K562 (cell line): ENCODE data around the gene SERTAD3. TPM values are rescaled to one million over a fixed set of nuclear protein-coding genes. Genes with fewer than 3 reads are reported as not detected.

Experiments used
- ATAC-seq: fragments of 200-7000 bp; cut with Tn5 transposase; 3 replicates; pipeline ENCODE4 v1.9.1; 2020; ENCODE audit warnings: moderate library complexity
- BruUV-seq: library from RNA; stranded (reverse); fragments of 400-500 nt; replicated peaks from 2 replicates; lab custom pipeline; 2021; lab: Mats Ljungman, UMichigan
- CTCF ChIA-PET: fragments of 300-600 bp; formaldehyde crosslinking; extraction: SDS; loops from one replicate; lab custom pipeline; 2021; ENCODE audit warnings: low intra/inter-chr PET ratio; lab: Yijun Ruan, JAX
- POLR2A ChIA-PET: fragments of 300-600, 350-650 bp; sonication (Branson Sonifier 250); formaldehyde crosslinking; extraction: SDS; loops from one replicate; lab custom pipeline; 2021; ENCODE audit warnings: antibody characterized with exemption, inconsistent platforms; lab: Yijun Ruan, JAX
- DNase-seq, 4 experiments: peaks; one replicate each; pipeline versions ENCODE4 v3.0.0 to v3.0.0-alpha.2; 2011 to 2018; ENCODE audit warnings: low spot score in 3 of 4, mixed read lengths in 3 of 4; ENCODE audit errors: extremely low read depth in 1 of 4
- FAIRE-seq: peaks from 2 replicates; lab custom pipeline; 2011; peaks lifted over from hg19 to GRCh38; lab: Jason Lieb, UNC
- H2AFZ ChIP-seq: 2 replicates; pipeline ENCODE4 v1.6.0; 2011; ENCODE audit warnings: low read depth, low read length, control low read depth, inconsistent platforms
- H3K27ac ChIP-seq: fragments of 200-600 bp; 3 replicates; pipeline ENCODE4 v1.8.0; 2011; ENCODE audit warnings: low read depth, mild to moderate bottlenecking, control low read depth, inconsistent platforms, low read length, moderate library complexity, mixed read lengths; ENCODE audit errors: extremely low read depth
- H3K27me3 ChIP-seq, 2 experiments: fragments of 300-600 bp in 1 of 2; 2 replicates in 1 of 2; 3 replicates in 1 of 2; pipeline versions ENCODE4 v1.6.0 to v1.8.0; 2011; ENCODE audit warnings: inconsistent platforms in 2 of 2, low read length in 2 of 2, mild to moderate bottlenecking in 1 of 2, mixed read lengths in 1 of 2, moderate library complexity in 1 of 2; ENCODE audit not compliant: control insufficient read depth in 2 of 2, insufficient read depth in 2 of 2
- H3K36me3 ChIP-seq: fragments of 300-600 bp; 3 replicates; pipeline ENCODE4 v1.8.0; 2011; ENCODE audit warnings: mild to moderate bottlenecking, low read length, inconsistent platforms; ENCODE audit not compliant: control insufficient read depth, insufficient read depth
- H3K4me1 ChIP-seq, 2 experiments: fragments of 200-600 bp in 1 of 2; replicated peaks in 1 of 2; 2 replicates in 1 of 2; 3 replicates in 1 of 2; pipeline versions ENCODE4 v1.5.1 to v1.8.0; 2011; ENCODE audit warnings: inconsistent platforms in 2 of 2, low read length in 2 of 2, mild to moderate bottlenecking in 1 of 2, mixed read lengths in 1 of 2, moderate library complexity in 1 of 2; ENCODE audit not compliant: control insufficient read depth in 2 of 2, insufficient read depth in 2 of 2
- H3K4me2 ChIP-seq: 2 replicates; pipeline ENCODE4 v1.6.1; 2011; ENCODE audit warnings: low read length, control low read depth, inconsistent platforms, mixed read lengths; ENCODE audit not compliant: insufficient read depth
- H3K4me3 ChIP-seq: fragments of 200-600 bp; sonication (generic), shearing (Covaris generic); 2 replicates; pipeline ENCODE4 v1.5.1; 2016; ENCODE audit warnings: control low read depth, inconsistent platforms
- H3K79me2 ChIP-seq: fragments of 200-600 bp; 3 replicates; pipeline ENCODE4 v1.8.0; 2011; ENCODE audit warnings: low read length, inconsistent platforms; ENCODE audit not compliant: control insufficient read depth, insufficient read depth
- H3K9ac ChIP-seq, 2 experiments: 2 replicates each; pipeline versions ENCODE4 v1.6.0 to v1.6.1; 2011; ENCODE audit warnings: low read depth in 2 of 2, low read length in 2 of 2, control low read depth in 1 of 2, inconsistent platforms in 1 of 2, mild to moderate bottlenecking in 1 of 2, mixed read lengths in 1 of 2; ENCODE audit not compliant: insufficient read depth in 1 of 2
- H3K9me1 ChIP-seq: one replicate; pipeline ENCODE4 v1.6.0; 2011; ENCODE audit warnings: inconsistent platforms, mild to moderate bottlenecking, low read length, moderate library complexity; ENCODE audit not compliant: control insufficient read depth, insufficient read depth
- H3K9me3 ChIP-seq: replicated peaks from 2 replicates; pipeline ENCODE4 v1.5.1; 2011; ENCODE audit warnings: low read depth, low read length, inconsistent platforms; ENCODE audit not compliant: control insufficient read depth, insufficient read depth
- H4K20me1 ChIP-seq: replicated peaks from 2 replicates; pipeline ENCODE4 v1.6.1; 2011; ENCODE audit warnings: low read length, inconsistent platforms, mixed read lengths; ENCODE audit not compliant: control insufficient read depth, insufficient read depth
- CEBPG ChIP-seq, 3 experiments: fragments of 200-800 bp in 1 of 3; sonication (Bioruptor generic) in 1 of 3; sonication (generic) in 1 of 3; formaldehyde crosslinking in 1 of 3; IDR thresholded peaks in 2 of 3; conservative IDR thresholded peaks in 1 of 3; 2 replicates each; pipeline versions ENCODE4 v1.6.1 to v1.8.0; 2016 to 2022; ENCODE audit warnings: missing compliant biosample characterization in 2 of 3, missing genetic modification characterization in 2 of 3, mild to moderate bottlenecking in 1 of 3, missing genetic modification reagents in 1 of 3
- FOXJ3 ChIP-seq: sonication (generic); formaldehyde crosslinking; IDR thresholded peaks from 2 replicates; pipeline ENCODE4 v1.4.0; 2020; ENCODE audit warnings: mild to moderate bottlenecking, missing genetic modification reagents
- HMG20B ChIP-seq: fragments of 250-450 bp; sonication (Bioruptor Pico); IDR thresholded peaks from 2 replicates; pipeline ENCODE4 v1.5.0; 2021; ENCODE audit warnings: mild to moderate bottlenecking
- NCOA4 ChIP-seq: fragments of 450-650 bp; IDR thresholded peaks from 2 replicates; pipeline ENCODE4 v1.6.1; 2018; ENCODE audit warnings: mild to moderate bottlenecking; ENCODE audit not compliant: partially characterized antibody
- PKNOX1 ChIP-seq: fragments of 450-650 bp; IDR thresholded peaks from 2 replicates; pipeline ENCODE4 v1.6.1; 2016
- SMARCA5 ChIP-seq: fragments of 450-650 bp; IDR thresholded peaks from 2 replicates; pipeline ENCODE4 v1.6.1; 2016
- XRCC4 ChIP-seq: IDR thresholded peaks from one replicate; pipeline ENCODE4 v1.6.1; 2011; ENCODE audit not compliant: insufficient read depth, insufficient read length; ENCODE audit errors: extremely low read depth
- ZEB2 ChIP-seq: fragments of 450-650 bp; IDR thresholded peaks from 2 replicates; pipeline ENCODE4 v1.6.1; 2016
- ZNF707 ChIP-seq: fragments of 250-450 bp; sonication (Bioruptor Pico); conservative IDR thresholded peaks from 2 replicates; pipeline ENCODE4 v1.8.0; 2022; ENCODE audit warnings: inconsistent platforms, mild to moderate bottlenecking, moderate library complexity
- WGBS: fragments of 100-300 bp; shearing (Covaris generic); methylation state at CpG from one replicate; pipeline ENCODE4 v1.1.6; 2016; ENCODE audit warnings: low coverage, mixed read lengths; ENCODE audit not compliant: insufficient coverage; ENCODE audit errors: missing lambda C conversion rate; 5-methylcytosine and 5-hydroxymethylcytosine counted together
- in situ Hi-C: fragments of 300-500 bp; cut with MboI; formaldehyde crosslinking; loops from 4 replicates; pipeline ENCODE4 v1.15.0; 2018; ENCODE audit warnings: inconsistent platforms, mixed read lengths
- intact Hi-C: fragments of 100-400 bp; cut with micrococcal nuclease; formaldehyde crosslinking; loops from 2 replicates; pipeline ENCODE4 v1.14.2; 2022
- polyA plus RNA-seq, 8 experiments: library from polyadenylated mRNA; depleted of rRNA in 4 of 8; stranded (reverse) in 5 of 8; unstranded in 3 of 8; fragments of >200 nt; fragmentation: Nextera tagmentation in 2 of 8; fragmentation: Illumina TruSeq in 1 of 8; extraction: Ambion mirVana in 2 of 8; extraction: Trizol in 1 of 8; gene quantifications; 2 replicates each; pipeline versions ENCODE4 v1.2.1 to v1.2.3, GENCODE V29; 2011 to 2014; ENCODE audit warnings: inconsistent platforms in 1 of 8, missing spikeins in 1 of 8
- total RNA-seq, 7 experiments: library from RNA; depleted of rRNA in 6 of 7; stranded (reverse); fragments of >200 nt in 6 of 7; fragmentation: Illumina TruSeq in 2 of 7; extraction: Trizol in 2 of 7; gene quantifications; 2 replicates each; pipeline versions ENCODE4 v1.2.1 to v1.2.3, GENCODE V29; 2011 to 2021; ENCODE audit warnings: low replicate concordance in 1 of 7
- TF ChIP-seq, protein P1 (sequence below): fragments of 250-450 bp; sonication (Bioruptor Pico); IDR thresholded peaks from 2 replicates; pipeline ENCODE4 v1.5.0; 2021; ENCODE audit warnings: mild to moderate bottlenecking, moderate library complexity
- TF ChIP-seq, protein P2 (sequence below): fragments of 250-450 bp; sonication (Bioruptor Pico); IDR thresholded peaks from 2 replicates; pipeline ENCODE4 v1.4.0; 2020; ENCODE audit warnings: mild to moderate bottlenecking, moderate library complexity, borderline replicate concordance

The SERTAD3 gene
- total and polyA plus RNA-seq, 9 of the 15 experiments (the other 6 are each of a cell fraction or from before 2014, with no cell fraction given): 5.4 to 28.9 (median 17.5) TPM

- no TSS peak for BruUV-seq
- no peak for TF ChIP-seq SMARCA5
- TF ChIP-seq PKNOX1: no peak
- TF ChIP-seq ZNF707 (CRISPR knock-in tag): no peak
- no peak for TF ChIP-seq ZEB2
- TF ChIP-seq XRCC4: no peak
- TF ChIP-seq, protein P1, sequence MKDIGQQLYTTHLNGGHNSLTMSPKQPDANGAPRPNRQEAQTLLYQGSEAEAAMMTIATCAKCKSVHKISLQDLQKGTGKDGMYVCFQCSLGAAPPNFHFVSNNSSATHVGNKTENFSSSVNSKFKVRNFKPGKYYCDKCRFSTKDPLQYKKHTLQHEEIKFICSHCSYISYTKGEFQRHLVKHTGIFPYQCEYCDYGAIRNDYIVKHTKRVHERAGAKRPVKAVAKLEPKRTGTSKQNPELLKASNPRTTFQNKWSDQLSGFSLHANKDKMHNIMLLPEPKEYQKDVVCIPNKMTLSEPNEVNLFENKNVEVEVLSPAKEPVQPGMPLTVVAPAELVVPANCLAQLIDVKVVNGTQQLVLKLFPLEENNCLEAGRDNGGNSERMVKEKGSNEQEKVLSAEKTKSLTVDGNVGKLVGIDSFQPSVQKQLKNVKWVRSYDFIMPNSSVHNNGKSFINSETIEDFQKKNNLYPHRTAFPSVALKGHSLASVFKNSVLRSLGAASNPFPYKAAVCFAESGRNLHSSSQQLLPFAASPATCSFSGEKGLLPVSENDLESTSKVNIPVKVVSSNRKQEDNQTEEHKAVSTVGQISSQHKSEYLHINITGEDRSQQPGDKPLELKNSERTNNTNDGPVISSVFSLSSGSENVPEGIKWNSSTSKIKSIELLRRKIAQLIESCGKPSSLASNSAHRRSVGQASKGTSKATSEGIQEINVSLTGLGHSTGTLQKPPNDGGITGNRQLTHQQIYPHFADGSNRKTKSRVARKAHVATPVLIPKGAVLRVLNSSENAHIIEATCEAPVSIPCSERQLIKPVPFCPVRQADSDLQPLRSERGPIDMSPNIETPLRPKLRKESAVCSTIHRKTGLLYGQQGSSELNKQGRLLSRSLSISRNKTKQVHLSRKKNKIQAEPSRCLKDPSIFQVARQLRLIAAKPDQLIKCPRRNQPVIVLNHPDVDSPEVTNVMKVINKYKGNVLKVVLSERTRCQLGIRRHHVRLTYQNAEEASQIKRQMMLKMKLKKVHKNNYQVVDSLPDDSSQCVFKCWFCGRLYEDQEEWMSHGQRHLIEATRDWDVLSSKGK (CRISPR knock-in tag): no peak
- TF ChIP-seq, protein P2, sequence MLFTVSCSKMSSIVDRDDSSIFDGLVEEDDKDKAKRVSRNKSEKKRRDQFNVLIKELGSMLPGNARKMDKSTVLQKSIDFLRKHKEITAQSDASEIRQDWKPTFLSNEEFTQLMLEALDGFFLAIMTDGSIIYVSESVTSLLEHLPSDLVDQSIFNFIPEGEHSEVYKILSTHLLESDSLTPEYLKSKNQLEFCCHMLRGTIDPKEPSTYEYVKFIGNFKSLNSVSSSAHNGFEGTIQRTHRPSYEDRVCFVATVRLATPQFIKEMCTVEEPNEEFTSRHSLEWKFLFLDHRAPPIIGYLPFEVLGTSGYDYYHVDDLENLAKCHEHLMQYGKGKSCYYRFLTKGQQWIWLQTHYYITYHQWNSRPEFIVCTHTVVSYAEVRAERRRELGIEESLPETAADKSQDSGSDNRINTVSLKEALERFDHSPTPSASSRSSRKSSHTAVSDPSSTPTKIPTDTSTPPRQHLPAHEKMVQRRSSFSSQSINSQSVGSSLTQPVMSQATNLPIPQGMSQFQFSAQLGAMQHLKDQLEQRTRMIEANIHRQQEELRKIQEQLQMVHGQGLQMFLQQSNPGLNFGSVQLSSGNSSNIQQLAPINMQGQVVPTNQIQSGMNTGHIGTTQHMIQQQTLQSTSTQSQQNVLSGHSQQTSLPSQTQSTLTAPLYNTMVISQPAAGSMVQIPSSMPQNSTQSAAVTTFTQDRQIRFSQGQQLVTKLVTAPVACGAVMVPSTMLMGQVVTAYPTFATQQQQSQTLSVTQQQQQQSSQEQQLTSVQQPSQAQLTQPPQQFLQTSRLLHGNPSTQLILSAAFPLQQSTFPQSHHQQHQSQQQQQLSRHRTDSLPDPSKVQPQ: no peak
- TF ChIP-seq HMG20B: no peak
- TF ChIP-seq FOXJ3: no peak
- no peak for TF ChIP-seq CEBPG (CRISPR knock-in tag; IDR thresholded peaks at IDR 0.05)
- TF ChIP-seq CEBPG (tag; conservative IDR thresholded peaks at IDR 0.05 in 1 of 2, IDR thresholded peaks at IDR 0.05 in 1 of 2): no peak
- no peak for TF ChIP-seq NCOA4
Measured at GRCh38 chr19:40441719-40442253, 2.3 kb downstream of the SERTAD3 start.

More at GRCh38 chr19:40441719-40442253, 2.3 kb downstream of the SERTAD3 start:
- DNase-seq: no peak
- peaks cover 38% of the 10 kb centered on the region for H3K79me2 ChIP-seq
- H3K9me3 ChIP-seq: no peaks in the 10 kb centered on the region
- H3K4me2 ChIP-seq: peak overlapping the region; percentile 89; the same call in 1 of the 2 replicates
- peaks cover 24 to 25% of the 10 kb centered on the region in 2 experiments for H3K4me1 ChIP-seq
- H3K9me1 ChIP-seq: no peaks in the 10 kb centered on the region
- no peak overlapping the region for H2AFZ ChIP-seq
- no peaks in the 10 kb centered on the region for H3K27me3 ChIP-seq
- ATAC-seq: no peak
- H4K20me1 ChIP-seq: peaks cover 22% of the 10 kb centered on the region
- no peak overlapping the region; the same call in 2 of the 3 replicates for H3K27ac ChIP-seq
- in situ Hi-C loops: no loop called here
- peak overlapping the region; percentile 90; the same call in 1 of the 2 replicates for H3K4me3 ChIP-seq
- peak overlapping the region; percentile 66 to 81; a peak in 3 of 4 replicates for H3K9ac ChIP-seq
- 86% methylated on average over 10 of the region's 11 CpGs for WGBS
- intact Hi-C loops: loop anchor here (5.0 kb wide), 2 partner anchors 81 to 94 kb away; partner anchors contain the start of genes C19orf47 and PLD3
- H3K36me3 ChIP-seq: peaks cover 28% of the 10 kb centered on the region
- FAIRE-seq: no peak
- POLR2A ChIA-PET: interaction anchor here (0.8 to 3.7 kb wide), 3 partner anchors 8 to 94 kb away, joined by 3 to 28 read pairs (median 3); partner anchors contain the start of genes C19orf47 and SERTAD1
- CTCF ChIA-PET: no interaction called here
